Measurements from ENCODE around the gene DSC2. TPM values are rescaled to one million over a fixed set of nuclear protein-coding genes. Genes with fewer than 3 reads are reported as not detected.

DSC2 gene
- total and polyA plus RNA-seq, 2 of the 8 experiments (the other 6 are each of a cell fraction or from before 2014, with no cell fraction given): 4.6 to 39.7 TPM

DNA sequence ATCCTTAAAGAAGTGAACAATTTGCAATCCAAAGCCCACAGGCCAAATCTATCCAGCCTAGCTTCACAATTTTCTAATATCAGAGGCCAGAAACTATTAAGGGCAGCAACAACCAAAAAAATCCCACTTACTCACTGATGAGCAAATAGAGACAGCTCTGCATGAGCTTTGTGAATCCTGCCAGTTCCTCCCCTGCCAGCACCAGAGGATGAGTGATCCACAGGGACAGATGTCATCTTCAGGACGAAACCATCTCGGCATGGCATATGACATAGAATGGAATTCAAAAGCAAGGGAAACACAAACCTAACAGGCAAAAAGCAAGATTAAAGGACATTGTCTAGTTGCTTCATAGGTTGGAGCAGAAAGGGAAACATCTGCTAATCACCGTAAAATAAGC lies 2.2 kb upstream of the DSC2 start:
- H4K91ac ChIP-seq (replicated peaks; ENCODE audit: insufficient read length, low read length): no peak overlapping the region
- no peak overlapping the region for H2BK15ac ChIP-seq (ENCODE audit: low read length)
- no peak overlapping the region for H3K23ac ChIP-seq (ENCODE audit: insufficient read length)
- no peak overlapping the region for H3K4me3 ChIP-seq (ENCODE audit: extremely low read depth in 1 of 4, insufficient read depth in 2 of 4, low read depth in 3 of 4, low read length in 4 of 4)
- no peak overlapping the region for H3K56ac ChIP-seq (replicated peaks; ENCODE audit: insufficient read length, low read depth, low read length)
- DNase-seq (ENCODE audit: low read depth in 1 of 2, low spot score in 2 of 2) (no peak), FAIRE-seq (no peak)
- H3K4ac ChIP-seq (replicated peaks; ENCODE audit: insufficient read length, low read depth, low read length): peak overlapping the region; percentile 41
- H3K23me2 ChIP-seq (ENCODE audit: low read depth, low read length): peaks cover 3% of the 10 kb centered on the region; the same call in 1 of the 2 replicates
- 91% methylated on average over 3 of the region's 3 CpGs; no CpG with 5 or more reads in 1 of the 2 experiments for WGBS, 2 experiments (ENCODE audit: extremely low coverage in 1 of 2, insufficient coverage in 1 of 2, insufficient read length in 1 of 2, insufficient replicate concordance in 2 of 2, low coverage in 1 of 2, low lambda C conversion rate in 2 of 2, missing lambda C conversion rate in 1 of 2)
- peaks cover 0 to 2% of the 10 kb centered on the region in 2 experiments for H4K20me1 ChIP-seq (replicated peaks in 1 of 2; ENCODE audit: control insufficient read depth in 1 of 2, insufficient read depth in 2 of 2, low read length in 2 of 2)
- H3K27me3 ChIP-seq (replicated peaks in 1 of 4; ENCODE audit: control insufficient read depth in 3 of 4, extremely low read depth in 1 of 4, insufficient read depth in 3 of 4, low read length in 3 of 4): no peaks in the 10 kb centered on the region
- TF ChIP-seq ASH2L (IDR thresholded peaks at IDR 0.05; ENCODE audit: low read length) (no peak), TAF7 (optimal IDR thresholded peaks at IDR 0.05; ENCODE audit: borderline replicate concordance, low read depth, low read length) (no peak), SIX5 (IDR thresholded peaks at IDR 0.05; ENCODE audit: low read depth, low read length) (no peak), TEAD4 (IDR thresholded peaks at IDR 0.05; ENCODE audit: low read depth, low read length) (no peak), POU5F1 (IDR thresholded peaks at IDR 0.05; ENCODE audit: low read depth, low read length) (no peak), RBBP5 (IDR thresholded peaks at IDR 0.05; ENCODE audit: borderline replicate concordance, low read depth, low read length) (no peak), POLR2AphosphoS5 (IDR thresholded peaks at IDR 0.05; ENCODE audit: low read depth, low read length) (no peak), TAF1 (IDR thresholded peaks at IDR 0.05; ENCODE audit: low read depth, low read length) (no peak), NANOG (IDR thresholded peaks at IDR 0.05; ENCODE audit: insufficient read depth, low read depth, low read length, poor library complexity, severe bottlenecking) (no peak), BCL11A (IDR thresholded peaks at IDR 0.05; ENCODE audit: low read depth in 2 of 2, low read length in 2 of 2) (no peak)
- no peak overlapping the region for H3K14ac ChIP-seq (ENCODE audit: insufficient read length)
- H2BK120ac ChIP-seq (replicated peaks; ENCODE audit: low read depth, low read length): no peak overlapping the region
- peaks cover 3 to 12% of the 10 kb centered on the region in 2 experiments; a peak in 3 of 4 replicates for H3K79me2 ChIP-seq (ENCODE audit: control insufficient read depth in 1 of 2, insufficient read depth in 2 of 2, low read length in 2 of 2)
- ChIA-PET POLR2A (ENCODE audit: partially characterized antibody) (no interaction called here), CTCF (ENCODE audit: partially characterized antibody) (interaction anchor here (1.1 to 1.8 kb wide), 2 partner anchors 8 to 220 kb away, joined by 3 read pairs; no protein-coding TSS in a partner anchor)
- H3K27ac ChIP-seq (ENCODE audit: low read depth, low read length): no peak overlapping the region
- no peaks in the 10 kb centered on the region for H3K36me3 ChIP-seq (ENCODE audit: control insufficient read depth in 2 of 4, insufficient read depth in 4 of 4, low read length in 3 of 4)
- H3K4me2 ChIP-seq (ENCODE audit: insufficient read depth in 1 of 2, low read depth in 2 of 2, low read length in 2 of 2): no peak overlapping the region
- H4K5ac ChIP-seq (ENCODE audit: insufficient read length, low read depth, low read length): no peak overlapping the region
- no peak overlapping the region for H4K8ac ChIP-seq (ENCODE audit: extremely low read depth, insufficient read depth, low read length)
- H3K9me3 ChIP-seq (ENCODE audit: insufficient read depth in 2 of 2, low read depth in 1 of 2, low read length in 1 of 2): no peaks in the 10 kb centered on the region
- H2BK12ac ChIP-seq (ENCODE audit: low read depth, low read length): no peak overlapping the region
- H3K18ac ChIP-seq (ENCODE audit: extremely low read depth, low read length): no peak overlapping the region
- H2BK5ac ChIP-seq (ENCODE audit: low read depth, low read length): no peak overlapping the region
- peaks cover 5% of the 10 kb centered on the region; the same call in 1 of the 2 replicates for H3K79me1 ChIP-seq (ENCODE audit: low read depth, low read length)
- H2BK20ac ChIP-seq (ENCODE audit: low read length): no peak overlapping the region
- peaks cover 0 to 10% (median 5%) of the 10 kb centered on the region in 4 experiments; a peak in 5 of 7 replicates for H3K4me1 ChIP-seq (replicated peaks in 1 of 4; ENCODE audit: control insufficient read depth in 3 of 4, insufficient read depth in 4 of 4, low read length in 3 of 4)
- no peak overlapping the region for H2AK5ac ChIP-seq (ENCODE audit: low read depth, low read length)
- H2AFZ ChIP-seq (ENCODE audit: low read length): no peak overlapping the region
- H3K9ac ChIP-seq (replicated peaks in 1 of 4; ENCODE audit: extremely low read depth in 1 of 4, low read depth in 3 of 4, low read length in 3 of 4): no peak overlapping the region

All from H1 (cell line).